ENCODE measurements around the gene SLC9A8.

DNA sequence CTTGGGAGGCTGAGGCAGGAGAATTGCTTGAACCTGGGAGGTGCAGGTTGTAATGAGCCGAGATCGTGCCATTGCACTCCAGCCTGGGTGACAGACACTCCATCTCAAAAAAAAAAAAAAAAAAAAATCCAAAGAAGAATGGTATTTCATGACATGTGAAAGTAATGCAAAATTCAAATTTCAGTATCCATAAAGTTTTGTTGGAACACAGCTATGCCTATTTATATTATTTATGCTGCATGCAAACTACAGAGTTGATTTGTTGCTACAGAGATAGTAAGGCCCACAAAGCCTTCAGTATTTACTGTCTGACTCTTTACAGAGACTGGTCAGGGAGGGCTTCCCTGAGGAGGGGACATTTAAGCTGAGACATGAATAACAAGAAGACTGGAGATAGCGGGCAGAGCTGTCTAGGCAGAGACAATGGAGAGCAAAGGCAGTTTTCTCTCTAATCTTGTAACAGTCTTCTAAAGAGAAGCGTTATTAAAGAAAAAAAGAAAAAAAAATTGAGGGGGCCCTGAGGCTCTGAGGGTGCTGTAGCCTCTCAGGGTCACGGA, 2.7 kb upstream of the SLC9A8 start:
- TF ChIP-seq, protein P1, sequence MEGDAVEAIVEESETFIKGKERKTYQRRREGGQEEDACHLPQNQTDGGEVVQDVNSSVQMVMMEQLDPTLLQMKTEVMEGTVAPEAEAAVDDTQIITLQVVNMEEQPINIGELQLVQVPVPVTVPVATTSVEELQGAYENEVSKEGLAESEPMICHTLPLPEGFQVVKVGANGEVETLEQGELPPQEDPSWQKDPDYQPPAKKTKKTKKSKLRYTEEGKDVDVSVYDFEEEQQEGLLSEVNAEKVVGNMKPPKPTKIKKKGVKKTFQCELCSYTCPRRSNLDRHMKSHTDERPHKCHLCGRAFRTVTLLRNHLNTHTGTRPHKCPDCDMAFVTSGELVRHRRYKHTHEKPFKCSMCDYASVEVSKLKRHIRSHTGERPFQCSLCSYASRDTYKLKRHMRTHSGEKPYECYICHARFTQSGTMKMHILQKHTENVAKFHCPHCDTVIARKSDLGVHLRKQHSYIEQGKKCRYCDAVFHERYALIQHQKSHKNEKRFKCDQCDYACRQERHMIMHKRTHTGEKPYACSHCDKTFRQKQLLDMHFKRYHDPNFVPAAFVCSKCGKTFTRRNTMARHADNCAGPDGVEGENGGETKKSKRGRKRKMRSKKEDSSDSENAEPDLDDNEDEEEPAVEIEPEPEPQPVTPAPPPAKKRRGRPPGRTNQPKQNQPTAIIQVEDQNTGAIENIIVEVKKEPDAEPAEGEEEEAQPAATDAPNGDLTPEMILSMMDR (conservative IDR thresholded peaks at IDR 0.05; ENCODE audit: low read length) = no peak
- TF ChIP-seq EZH2phosphoT487 (IDR thresholded peaks at IDR 0.05; ENCODE audit: borderline replicate concordance, low read depth, low read length) = no peak

Data from OCI-LY7 (cell line).